NOMO-1 treated with DMSO at 0.1 percent for 48 hours (cell line): ENCODE measurements around the gene SPOCK2.
"Not testable (repeated sequence)": the region's sequence is repeated elsewhere in the genome, so short reads cannot be mapped to it uniquely, and the experiment has no call there.

Experiments used
- DNase-seq: peaks from one replicate; lab custom pipeline; 2025; ENCODE audit not compliant: unreplicated experiment; lab: John Stamatoyannopoulos, UW

SPOCK2 gene, protein sequence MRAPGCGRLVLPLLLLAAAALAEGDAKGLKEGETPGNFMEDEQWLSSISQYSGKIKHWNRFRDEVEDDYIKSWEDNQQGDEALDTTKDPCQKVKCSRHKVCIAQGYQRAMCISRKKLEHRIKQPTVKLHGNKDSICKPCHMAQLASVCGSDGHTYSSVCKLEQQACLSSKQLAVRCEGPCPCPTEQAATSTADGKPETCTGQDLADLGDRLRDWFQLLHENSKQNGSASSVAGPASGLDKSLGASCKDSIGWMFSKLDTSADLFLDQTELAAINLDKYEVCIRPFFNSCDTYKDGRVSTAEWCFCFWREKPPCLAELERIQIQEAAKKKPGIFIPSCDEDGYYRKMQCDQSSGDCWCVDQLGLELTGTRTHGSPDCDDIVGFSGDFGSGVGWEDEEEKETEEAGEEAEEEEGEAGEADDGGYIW

DNA sequence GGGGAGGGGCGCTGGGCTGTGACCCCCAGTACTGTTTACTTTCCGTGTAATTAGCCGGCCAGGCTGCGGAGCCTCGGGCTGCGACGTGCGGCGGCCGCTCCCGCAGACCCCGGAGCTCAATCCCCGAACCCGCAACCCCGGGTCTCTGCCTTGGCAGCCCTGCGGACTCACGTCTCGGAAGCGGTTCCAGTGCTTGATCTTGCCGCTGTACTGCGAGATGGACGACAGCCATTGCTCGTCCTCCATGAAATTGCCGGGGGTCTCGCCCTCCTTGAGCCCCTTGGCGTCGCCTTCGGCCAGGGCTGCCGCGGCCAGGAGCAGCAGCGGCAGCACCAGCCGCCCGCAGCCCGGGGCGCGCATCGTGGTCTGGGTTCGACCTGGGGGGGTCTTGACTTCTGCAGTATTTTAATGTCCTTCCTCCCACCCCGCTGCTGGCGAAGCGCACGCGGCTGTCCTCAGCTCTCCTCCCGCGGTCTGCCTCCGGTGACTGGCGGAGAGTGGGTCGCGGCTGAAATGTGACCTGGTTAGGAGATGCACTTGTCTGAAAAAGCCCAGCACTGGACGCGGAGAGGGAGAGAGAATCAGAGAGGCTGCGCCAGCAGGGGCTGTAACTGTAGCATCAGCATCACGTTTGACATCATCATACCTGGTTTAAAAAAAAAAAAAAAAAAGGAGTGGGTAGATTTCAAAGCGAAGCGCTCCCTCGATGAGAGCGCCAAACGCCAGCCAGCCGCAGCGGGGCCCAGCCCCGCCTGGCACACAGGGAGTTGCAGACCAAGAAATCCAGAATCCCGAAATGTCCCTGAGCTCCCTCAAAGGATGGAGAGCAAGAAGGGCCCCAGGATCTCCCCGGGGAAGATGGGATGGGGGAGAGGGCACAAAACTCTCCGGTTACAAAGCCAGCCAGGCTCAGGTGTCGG, at the start of gene SPOCK2:
SPOCK2 (minus strand) TSS at position 583 of the 920 bp plus-strand sequence; CDS start at position 360, 223 bp downstream.
- no peak for DNase-seq

DNA sequence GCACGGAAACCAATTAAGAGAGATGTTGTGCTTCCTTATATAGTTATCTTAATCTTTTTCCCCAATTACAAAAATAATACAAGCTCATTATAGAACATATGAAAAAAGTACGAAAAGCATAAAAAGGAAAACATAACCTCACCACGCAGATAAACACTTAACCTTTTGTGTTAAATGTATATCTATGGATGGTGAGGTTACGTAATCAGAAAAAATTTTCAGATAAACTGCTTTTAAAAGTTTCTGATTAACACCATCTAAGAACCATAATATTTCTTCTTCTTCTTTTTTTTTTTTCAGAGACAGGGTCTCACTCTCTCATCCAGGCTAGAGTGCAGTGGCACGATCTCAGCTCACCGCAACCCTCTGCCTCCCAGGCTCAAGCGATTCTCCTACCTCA, 49.2 kb upstream of the SPOCK2 start:
- no peak for DNase-seq

DNA sequence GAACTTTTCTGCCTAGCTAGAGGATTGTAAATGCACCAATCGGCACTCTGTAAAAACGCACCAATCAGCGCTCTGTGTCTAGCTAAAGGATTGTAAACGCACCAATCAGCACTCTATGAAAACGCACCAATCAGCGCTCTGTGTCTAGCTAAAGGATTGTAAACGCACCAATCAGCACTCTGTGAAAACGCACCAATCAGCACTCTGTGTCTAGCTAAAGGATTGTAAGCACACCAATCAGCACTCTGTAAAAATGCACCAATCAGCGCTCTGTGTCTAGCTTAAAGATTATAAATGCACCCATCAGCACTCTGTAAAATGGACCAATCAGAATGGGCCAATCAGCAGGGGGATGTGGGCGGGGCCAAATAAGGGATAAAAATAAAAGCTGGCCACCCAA, 47.9 kb upstream of the SPOCK2 start:
- not testable (repeated sequence) for DNase-seq

DNA sequence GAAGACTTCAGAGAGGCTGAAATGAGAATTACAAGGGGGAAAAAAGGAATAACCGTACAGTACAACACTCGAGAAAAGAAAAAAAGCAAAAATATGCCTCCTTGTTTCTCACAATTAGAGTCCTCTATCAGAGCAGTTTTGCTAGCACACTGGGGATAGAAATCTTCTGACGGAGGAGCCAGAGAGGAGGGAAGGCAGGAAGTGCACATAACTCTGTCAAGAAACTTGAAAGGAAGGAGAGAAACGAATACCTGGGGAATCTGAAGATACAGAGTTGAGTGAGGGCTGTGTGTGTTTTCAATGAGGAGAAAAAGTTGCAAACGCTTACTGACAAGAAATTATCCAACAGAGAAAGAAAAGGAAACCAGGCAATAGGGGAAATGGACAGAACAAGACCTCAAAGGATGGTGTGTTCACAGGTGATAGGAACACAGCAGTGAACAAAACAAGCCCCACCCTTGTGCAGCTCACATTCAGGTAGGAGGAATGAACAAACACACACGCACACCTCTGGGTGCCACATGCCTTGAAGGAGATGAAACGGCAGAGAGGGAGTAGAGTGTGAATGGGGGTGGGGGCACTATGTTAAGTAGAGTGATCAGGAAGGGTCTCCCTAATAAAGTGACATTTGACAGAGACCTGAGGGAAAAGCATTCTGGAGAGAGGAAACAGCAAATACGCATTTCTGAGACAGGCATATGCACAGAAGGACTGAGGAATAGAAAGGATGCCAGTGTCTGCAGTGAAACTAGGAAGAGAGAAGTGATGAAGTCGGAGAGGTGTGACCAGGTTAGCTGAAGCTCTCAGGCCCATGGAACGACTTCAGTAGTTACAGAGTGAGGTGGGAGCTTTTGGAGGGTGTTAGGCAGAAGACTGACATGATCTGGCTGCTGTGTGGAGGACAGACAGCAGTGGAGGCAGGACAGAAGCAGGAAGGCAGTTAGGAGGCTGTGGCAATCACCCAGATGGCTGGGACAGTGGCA, 46.7 kb upstream of the SPOCK2 start:
- no peak for DNase-seq

DNA sequence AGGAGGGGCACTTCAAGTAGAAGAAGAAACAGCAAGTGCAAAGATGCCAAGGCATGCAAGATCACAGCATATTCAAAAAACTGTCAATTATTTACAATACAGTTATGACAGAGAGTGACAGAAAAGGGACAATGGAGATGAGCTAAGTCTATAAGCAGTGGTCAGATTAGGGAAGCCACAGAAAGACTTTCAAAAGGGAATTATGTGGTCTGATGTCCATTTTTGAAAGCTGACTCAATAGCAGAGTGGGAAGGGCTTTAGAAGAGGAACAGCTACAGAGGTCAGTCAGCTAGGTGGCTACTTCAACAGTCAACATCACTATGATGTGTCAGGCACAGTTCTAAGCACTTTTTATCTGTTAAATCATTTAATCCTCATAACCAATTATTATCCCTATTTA, 45.2 kb upstream of the SPOCK2 start:
- peak; percentile 83 for DNase-seq

DNA sequence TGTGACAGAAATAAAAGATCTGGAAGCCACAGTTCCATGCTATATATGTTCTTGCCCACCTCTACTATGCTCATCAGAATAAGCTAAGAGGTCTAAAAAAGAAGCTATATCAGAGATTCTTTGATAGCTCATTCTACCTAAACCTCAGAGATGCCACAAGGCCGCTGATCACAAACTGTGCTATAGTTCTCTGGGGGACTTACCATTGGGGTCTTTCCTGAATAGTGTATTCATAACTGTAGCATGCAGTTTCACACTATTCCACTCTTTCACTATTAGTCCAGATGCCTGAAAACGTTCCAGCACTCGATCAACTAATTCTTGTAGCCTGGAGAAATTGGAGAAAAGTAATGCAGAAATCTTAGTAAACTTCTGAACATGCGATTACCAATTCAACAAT, 44.5 kb upstream of the SPOCK2 start:
- DNase-seq, result no peak

DNA sequence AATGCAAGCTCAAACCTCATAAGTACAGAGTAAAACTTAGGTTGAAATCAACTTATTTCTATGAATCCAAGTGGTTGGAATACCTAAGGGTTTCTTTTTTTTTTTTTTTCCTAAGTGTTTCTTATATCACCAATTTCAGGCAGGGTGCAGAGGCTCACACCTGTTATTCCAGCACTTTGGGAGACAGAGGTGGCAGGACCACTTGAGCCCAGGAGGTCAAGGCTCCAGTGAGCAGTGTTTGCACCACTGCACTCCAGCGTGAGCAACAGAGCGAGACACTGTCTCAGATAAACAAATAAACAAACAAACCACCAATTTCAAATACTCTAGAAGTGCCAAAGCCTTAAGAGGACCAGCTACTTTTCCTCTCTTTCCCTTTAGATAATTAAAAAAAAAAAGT, 39.2 kb upstream of the SPOCK2 start:
- no peak for DNase-seq

DNA sequence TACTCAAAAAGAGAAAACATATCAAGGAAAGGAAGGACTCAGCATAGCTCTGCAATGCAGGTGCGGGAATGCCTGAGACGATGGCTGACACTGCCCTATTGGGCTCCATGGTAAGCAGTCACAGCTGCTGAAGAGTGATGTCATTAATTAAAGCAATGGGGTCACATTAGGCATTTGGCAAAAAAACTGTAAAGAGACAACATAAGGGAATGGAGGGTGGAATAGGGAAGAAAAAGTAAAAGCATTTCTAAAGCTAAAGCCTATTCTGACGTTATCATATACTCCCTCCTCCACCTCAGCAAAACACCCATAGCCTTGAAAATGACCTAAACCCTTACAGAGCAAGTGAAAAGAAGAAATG, 38.5 kb upstream of the SPOCK2 start:
- no peak for DNase-seq

DNA sequence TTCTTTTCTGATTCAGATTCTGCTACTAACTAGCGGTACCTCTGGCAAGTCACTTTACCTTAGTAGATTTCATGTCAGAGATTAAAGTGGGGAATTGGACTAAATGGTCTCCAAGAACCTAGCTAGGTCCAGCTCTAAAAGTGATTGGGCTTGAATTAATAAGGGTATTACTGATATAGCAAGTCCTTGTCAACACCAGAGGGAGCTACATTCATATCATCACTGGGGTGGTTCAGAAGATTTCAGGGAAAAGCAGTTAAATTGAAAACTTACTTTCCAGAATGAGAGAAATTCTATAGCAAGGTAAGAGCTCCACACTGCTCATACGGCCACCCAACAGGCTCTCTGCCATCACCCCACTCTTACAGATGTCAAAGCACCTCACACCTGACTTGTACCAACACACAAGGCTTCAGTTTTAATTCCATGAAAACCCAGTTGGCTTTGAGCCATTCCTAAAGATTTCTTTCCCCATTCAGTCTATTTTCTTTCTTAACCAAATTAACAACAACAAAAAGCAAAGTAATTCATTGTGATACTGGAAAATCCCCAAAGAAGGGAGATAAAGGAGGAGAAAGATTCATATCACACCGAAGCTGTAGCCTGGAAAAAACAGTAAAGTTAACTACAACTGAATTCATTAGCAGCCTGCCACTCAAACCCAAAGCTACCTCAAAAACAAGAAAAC, 38.0 kb upstream of the SPOCK2 start:
- peak; percentile 12 for DNase-seq

DNA sequence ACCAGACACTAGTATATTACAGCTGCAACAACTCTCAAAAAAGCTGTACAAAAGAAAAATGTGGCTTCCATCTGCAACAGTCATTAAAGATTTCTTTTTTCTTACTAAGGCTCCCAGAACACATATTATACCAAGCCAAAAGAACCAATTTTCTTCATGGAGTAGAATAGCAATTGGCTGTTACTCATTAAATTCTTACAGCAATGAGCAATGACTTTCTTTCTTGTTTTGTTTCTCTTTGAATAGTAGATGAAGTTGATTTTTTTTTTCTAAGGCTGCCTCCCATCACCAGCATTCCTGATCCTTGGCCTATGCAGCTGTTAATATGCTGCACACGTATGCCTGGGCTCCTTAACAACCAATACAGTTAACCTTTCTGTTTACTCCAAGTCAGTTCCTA, 36.6 kb upstream of the SPOCK2 start:
- DNase-seq, result no peak

DNA sequence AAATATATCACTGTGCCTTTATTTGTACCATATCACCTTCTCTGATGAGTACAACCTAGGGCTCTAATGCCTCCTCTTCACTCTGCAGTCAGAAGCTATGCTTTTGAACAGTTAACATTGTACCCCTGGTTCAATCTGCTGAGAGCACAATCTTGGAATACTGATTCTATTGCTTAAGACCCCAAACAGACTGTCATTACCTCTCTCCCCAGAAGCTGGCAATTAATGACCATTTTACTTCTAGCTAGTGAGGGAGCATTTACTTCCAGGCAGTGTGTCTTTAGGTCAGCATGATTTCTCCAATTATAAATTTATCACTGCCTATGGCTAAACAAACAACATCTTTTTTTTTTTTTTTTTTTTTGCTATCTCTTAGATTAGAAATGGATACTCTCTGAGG, 36.0 kb upstream of the SPOCK2 start:
- DNase-seq, result no peak

DNA sequence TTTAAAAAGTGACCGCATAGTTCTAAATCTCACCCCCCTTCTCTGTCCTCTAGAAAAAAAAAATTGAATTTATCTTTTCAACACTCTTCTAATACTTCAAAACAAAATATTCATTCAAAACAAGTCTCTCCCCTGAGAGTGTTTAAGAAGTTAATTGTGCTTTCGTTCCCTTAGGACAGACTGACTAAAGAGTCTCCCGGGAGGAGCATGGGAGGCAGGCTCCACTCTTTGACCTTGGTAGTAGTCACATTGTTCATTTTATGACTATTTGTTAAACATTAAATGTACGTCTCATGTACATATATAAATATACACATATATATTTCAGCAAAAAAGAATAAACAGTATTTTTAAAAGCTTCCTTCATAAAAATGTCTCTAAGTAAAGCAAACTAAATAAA, 35.3 kb upstream of the SPOCK2 start:
- no peak for DNase-seq

DNA sequence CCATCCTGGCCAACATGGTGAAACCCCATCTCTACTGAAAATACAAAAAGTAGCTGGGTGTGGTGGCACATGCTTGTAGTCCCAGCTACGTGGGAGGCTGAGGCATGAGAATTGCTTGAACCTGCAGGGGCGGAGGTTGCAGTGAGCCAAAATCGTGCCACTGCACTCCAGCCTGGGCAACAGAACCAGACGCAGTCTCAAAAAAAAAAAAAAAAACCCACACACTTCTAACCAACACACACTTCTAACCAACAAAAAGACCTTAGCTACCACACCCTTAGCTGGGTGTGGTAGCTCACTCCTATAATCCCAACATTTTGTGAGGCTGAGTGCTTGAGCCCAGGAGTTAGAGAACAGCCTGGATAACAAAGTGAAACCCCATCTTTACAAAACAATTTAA, 33.9 kb upstream of the SPOCK2 start:
- DNase-seq, result no peak

DNA sequence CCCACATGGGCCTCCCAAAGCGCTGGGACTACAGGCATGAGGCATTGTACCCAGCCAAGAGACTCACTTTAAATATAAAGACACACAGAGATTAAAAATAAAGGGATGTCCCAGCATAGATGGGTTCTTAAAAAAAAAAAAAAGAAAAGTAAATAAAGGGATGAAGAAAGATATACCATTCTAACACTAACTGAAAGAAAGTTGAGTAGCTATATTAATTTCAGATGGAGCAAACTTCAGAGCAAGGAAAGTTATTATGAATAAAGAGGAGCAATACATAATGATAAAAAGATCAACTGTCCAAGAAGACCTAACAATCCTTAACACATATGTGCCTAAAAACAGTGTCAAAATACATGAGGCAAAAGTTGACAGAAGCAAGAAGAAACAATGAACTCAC, 33.0 kb upstream of the SPOCK2 start:
- DNase-seq, result no peak

DNA sequence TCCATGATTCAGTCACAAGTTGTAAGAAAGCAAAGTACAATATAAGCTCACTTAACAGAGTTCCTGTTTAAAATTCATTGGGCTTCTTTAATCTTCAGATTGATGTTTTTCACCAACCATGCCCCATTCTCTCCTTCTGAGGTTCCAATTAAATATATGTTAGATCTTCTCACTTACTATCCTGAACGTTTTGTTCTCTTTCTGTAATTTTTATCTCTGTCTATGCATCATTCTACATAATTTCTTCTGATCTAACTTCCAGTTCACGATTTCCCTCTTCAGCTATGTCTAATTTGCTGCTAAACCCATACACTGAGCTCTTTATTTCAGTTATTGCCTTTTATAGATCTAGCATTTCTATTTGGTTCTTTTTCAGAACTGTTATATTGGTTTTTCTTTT, 28.0 kb upstream of the SPOCK2 start:
- no peak for DNase-seq

DNA sequence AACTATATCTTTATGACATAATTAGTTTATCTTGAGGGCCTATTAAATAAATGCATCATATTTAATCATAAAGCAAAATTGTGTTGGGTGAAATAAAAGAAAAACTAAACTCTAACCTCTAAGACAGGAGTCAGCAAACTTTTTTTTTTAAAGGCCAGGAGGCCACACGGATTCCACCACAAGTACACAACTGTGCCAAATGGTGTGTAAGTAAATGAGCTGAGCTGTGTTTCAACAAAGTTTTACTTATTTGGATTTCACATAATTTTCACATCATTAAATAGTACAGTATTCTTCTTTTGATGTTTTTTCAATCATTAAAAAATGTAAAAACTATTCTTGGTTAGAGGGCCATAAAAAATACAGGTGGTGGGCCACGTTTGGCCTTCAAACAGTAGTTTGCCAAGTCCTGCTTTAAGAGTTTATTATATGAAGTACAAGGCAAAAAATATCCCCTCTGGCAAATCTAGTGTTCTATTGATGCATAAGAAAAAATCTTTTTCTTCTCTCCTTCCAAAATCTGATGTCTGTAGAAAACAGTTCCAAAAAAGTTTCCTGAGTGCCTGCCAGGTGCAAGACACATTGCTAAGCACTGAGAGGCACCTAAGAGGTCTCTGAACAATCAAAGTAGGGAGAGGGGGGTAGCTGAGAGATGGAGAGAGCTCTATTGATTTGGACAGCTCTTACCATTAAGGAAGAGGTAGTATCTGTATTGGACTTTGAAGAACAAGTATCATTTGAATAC, 26.5 kb upstream of the SPOCK2 start:
- no peak for DNase-seq

DNA sequence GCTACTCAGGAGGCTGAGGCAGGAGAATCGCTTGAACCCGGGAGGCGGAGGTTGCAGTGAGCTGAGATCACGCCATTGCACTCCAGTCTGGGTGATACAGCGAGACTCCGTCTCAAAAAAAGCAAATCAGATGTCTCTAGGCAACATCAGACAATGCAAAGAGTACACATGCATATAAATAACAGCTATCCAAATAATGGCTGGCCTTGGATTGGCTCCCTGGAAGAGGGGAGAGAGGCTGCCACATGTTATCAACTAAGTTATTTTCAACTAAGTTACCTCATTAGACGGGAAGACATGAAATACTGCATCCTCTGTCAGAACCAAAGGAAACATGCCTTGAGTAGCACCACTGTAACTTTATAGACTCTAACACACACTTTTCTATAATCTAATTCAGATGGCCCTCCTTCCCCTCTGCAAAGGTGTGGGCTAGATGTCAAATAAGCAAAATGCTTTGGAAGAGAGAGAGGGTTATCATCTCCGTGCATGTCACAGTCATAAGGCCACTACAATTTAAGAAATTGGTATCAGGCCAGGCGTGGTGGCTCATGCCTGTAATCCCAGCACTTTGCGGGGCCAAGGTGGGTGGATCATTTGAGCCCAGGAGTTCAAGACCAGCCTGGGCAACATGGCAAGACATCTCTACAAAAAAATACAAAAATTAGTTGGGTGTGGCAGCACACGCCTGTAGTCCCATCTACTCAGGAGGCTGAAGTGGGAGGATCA, 22.5 kb upstream of the SPOCK2 start:
- no peak for DNase-seq

DNA sequence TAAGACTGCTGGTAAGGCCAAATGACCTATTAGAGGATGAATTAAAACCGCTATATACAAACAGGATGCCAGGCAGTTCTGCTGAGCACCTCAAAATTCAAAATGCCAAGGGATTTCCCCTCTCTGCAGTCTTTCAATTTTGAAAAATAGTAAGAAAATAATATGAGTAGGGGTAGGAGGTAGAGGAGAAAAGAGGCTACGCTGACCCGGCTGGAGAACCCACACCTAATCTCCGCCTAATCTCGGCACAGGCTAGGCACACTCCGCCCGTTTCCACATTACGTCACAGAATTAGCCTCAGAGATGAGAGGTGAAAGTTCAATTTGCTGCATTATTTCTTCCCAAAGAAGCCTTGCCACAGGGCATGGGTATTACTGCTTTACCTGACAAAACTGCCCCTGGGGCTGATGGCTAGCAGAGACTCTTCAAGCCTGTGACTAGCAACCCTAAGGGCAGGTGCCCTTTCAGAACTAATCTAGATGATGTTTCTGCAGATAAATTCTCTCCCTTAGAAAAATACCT, 21.3 kb upstream of the SPOCK2 start:
- no peak for DNase-seq
